ENCODE data around the gene LRRC26. TPM values are rescaled to one million over a fixed set of nuclear protein-coding genes. Genes with fewer than 3 reads are reported as not detected.

The LRRC26 gene
- total RNA-seq, 1 experiment from 2014 or later: 0.12 TPM

DNA sequence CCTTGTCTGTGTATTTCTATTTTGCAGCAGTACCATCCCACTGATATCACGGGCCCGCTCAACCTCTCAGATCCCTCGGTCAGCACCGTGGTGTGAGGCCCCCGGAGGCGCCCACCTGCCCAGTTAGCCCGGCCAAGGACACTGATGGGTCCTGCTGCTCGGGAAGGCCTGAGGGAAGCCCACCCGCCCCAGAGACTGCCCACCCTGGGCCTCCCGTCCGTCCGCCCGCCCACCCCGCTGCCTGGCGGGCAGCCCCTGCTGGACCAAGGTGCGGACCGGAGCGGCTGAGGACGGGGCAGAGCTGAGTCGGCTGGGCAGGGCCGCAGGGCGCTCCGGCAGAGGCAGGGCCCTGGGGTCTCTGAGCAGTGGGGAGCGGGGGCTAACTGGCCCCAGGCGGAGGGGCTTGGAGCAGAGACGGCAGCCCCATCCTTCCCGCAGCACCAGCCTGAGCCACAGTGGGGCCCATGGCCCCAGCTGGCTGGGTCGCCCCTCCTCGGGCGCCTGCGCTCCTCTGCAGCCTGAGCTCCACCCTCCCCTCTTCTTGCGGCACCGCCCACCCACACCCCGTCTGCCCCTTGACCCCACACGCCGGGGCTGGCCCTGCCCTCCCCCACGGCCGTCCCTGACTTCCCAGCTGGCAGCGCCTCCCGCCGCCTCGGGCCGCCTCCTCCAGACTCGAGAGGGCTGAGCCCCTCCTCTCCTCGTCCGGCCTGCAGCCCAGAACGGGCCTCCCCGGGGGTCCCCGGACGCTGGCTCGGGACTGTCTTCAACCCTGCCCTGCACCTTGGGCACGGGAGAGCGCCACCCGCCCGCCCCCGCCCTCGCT is 1.9 kb downstream of the LRRC26 start:
- no peak for DNase-seq (ENCODE audit: low spot score)

DNA sequence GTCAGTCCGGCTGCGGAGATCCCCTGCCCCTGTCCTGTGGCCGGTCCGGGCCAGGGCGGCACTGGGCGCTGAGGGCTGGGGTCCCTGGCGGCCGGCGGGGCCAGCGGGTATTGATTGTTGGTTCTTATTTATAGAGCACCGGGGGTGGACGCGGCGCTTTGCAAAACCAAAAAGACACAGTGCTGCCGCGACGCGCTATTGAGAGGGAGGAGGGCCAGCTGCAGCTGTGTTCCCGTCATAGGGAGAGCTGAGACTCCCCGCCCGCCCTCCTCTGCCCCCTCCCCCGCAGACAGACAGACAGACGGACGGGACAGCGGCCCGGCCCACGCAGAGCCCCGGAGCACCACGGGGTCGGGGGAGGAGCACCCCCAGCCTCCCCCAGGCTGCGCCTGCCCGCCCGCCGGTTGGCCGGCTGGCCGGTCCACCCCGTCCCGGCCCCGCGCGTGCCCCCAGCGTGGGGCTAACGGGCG is 2.5 kb downstream of the LRRC26 start:
- DNase-seq (ENCODE audit: low spot score): no peak

DNA sequence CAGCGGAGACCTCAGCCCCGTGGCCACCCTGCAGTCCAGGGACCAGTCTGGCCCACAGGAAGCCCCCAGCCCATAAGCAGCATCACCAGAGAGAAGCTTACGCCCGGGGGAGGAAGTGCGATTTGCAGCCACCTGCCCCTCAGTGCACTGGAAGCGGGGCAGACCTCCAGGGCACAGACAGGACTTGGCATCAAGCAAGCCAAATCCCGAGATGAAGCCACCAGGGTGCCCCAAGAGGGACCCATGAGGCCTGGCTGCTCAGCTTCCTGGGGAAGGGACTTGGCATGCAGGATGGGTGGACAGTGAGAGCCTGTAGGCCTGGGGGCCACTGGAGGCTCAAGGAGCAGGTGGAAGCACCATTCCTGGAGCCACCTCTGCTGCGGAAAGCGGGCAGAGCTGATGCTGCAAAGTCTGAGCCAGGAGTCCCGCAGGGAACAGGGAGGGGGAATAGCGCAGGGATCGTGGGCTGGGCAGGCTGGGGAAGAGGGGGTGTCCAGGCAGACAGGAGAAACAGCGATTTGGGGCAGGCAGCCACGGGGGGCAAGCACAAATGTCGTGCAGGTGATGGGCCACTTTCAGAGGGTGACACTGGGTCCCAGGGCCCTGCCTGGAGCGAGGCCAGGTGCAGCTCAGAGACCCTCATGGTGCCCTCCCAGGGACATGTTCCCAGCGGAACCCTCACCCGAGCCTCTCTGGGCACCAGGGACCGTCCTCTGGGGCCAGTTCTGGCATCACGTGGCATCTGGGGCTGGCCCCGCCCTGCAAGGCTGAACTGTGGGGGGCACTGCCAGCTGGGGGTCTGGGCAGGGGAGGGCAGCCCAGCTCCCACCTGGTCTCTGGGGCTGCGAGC is 3.2 kb downstream of the LRRC26 start:
- no peak for DNase-seq (ENCODE audit: low spot score)

DNA sequence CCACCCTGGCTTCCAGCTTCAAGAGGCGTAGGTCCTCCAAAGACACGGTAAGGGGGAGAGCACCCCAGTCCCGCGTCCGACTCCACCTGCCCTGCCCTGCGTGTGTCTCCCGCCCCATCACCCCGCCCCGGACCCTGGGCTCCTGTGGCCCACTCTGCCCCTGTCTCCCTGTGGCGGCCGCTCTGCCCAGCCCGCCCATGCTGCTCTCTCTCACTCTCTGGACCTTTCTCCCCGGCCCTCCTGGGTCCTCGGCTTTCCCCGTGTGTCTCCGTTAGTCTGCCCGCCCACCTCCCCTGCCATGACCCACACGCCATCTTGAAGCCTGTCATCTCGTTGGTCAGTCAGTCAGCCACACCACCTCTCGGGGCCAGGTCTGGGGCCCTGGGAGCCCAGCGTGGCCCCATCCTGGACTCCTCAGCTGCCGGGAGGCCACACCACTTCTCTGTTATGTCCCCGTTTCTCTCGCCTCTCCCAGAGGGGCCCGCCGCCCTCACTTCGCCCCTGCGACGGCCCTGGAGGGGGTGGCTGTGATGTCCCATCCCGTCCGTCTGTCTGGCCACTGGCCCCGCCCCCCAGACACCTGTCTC is 4.5 kb downstream of the LRRC26 start:
- no peak for DNase-seq (ENCODE audit: low spot score)

DNA sequence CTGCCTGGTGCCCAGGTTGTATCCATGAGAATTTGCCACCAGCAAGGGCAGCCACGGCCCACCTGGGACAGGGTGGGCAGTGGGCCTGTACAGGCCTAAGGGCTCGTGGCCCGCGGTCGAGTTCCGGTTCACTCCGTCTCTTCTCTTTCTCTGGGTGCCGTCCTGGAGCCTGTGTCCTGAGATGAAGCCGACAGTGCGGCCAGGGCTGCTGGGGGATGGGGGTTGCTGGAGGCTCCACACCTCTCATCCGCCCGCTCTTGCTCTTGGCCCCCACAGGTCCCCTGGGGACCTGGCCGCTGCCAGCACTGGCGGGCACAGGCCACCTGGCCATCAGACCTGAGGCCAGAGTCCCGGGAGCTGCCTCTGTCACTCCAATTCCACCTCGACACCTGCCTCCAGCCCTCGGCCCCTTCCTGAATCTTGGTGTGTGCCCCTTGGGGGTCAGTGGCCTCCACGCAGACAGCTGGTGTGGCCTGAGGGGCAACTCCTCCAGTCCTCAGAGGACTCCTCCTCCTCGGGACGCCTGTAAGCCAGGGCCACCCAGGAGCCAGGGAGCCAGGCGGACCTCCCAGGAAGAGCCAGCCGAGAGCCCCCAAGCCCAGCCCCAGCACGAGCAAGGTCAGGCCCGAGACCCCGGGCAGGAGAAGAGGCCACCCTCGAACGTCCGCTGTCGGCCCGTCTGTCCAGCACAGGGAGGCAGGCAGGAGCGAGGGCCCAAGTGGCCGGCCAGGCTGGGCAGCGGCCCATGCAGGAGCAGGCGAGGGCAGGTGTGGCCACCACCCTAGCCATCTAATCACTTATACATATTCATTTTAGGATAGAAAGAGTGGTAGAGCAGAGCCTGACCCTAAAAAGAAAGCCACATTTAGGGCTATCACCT is 5.2 kb downstream of the LRRC26 start:
- DNase-seq (ENCODE audit: low spot score): no peak

DNA sequence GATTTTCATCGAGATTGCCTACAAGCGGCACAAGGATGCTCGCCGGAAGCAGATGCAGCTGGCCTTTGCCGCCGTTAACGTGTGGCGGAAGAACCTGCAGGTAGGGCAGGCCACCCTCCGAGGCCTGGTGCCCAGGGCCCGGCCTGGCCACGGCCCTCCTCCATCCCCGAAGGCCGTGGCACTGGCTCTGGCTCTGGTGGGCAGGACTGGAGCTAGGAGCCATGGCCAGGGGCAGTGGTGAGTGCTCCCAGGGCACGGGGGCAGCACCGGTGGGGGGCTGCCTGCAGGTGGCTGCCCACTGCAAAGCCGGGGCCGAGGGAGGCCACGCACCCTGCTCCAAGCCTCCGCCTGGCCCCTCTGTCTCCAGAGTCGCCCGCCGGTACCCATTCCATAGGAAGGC is 6.0 kb downstream of the LRRC26 start:
- no peak for DNase-seq (ENCODE audit: low spot score)

DNA sequence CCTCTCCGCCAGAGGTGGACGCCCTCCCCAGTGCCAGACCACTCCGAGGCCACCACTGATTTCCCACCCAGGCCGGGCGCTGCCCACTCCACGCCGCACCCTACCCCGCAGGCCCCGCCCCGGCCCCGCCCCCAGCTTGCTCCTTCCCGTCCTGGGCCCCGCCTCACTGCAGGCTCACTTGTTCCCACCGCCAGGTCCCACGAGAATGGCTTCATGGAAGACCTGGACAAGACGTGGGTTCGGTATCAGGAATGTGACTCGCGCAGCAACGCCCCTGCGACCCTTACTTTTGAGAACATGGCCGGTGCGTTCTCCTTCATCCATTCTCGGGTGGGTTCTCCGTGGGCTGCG is 6.5 kb downstream of the LRRC26 start:
- DNase-seq (ENCODE audit: low spot score): no peak

DNA sequence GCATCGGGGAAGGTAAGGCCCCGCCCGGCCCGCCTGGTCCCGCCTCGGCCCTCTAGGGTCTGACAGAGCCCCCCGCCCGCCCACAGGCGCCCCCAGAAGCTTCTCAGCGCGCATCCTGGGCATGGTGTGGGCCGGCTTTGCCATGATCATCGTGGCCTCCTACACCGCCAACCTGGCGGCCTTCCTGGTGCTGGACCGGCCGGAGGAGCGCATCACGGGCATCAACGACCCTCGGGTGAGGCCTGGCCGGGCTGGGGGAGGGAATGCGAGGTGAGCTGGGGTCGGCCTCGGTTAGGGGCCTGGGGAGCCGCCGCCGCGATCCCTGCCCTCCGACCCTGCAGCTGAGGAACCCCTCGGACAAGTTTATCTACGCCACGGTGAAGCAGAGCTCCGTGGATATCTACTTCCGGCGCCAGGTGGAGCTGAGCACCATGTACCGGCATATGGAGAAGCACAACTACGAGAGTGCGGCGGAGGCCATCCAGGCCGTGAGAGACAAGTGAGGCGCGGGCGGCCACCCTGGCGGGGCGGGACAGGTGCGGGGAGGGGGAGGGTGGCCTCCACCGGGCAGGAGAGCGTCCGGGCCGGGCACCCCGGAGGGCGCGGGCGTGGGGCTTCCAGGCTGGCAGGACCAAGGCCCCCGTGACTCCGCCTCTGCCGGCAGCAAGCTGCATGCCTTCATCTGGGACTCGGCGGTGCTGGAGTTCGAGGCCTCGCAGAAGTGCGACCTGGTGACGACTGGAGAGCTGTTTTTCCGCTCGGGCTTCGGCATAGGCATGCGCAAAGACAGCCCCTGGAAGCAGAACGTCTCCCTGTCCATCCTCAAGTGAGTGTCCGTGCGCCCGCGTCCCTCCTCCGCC is 7.1 kb downstream of the LRRC26 start:
- DNase-seq (ENCODE audit: low spot score): no peak

DNA sequence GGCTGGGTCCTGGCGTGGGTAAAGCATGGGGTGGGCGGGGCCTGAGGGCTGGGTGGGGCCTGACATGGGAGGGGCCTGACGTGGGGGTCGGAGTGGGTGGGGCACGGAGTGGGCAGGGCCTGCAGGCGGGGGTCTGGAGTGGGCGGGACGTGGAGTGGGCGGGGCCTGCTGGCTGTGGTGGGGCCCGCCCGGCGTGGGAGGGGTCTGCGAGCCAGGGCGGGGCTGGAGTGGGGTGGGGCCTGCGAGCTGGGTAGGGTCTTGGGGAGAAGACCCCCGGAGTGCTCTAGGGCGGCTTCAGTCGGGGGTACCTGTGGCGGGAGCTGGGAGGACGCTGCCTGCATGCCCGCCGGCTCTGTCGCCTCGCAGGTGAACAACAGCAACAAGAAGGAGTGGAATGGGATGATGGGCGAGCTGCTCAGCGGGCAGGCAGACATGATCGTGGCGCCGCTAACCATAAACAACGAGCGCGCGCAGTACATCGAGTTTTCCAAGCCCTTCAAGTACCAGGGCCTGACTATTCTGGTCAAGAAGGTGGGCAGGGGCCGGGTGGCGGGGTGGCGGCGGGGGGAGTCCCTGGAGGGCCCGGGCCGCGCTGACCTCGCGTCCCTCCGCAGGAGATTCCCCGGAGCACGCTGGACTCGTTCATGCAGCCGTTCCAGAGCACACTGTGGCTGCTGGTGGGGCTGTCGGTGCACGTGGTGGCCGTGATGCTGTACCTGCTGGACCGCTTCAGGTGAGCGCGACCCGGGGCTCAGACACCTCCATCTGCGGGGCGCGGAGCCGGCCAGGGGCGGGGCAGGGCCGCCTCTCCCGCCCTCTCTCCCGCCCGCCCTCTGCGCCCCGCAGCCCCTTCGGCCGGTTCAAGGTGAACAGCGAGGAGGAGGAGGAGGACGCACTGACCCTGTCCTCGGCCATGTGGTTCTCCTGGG is 8.0 kb downstream of the LRRC26 start:
- DNase-seq (ENCODE audit: low spot score): no peak

DNA sequence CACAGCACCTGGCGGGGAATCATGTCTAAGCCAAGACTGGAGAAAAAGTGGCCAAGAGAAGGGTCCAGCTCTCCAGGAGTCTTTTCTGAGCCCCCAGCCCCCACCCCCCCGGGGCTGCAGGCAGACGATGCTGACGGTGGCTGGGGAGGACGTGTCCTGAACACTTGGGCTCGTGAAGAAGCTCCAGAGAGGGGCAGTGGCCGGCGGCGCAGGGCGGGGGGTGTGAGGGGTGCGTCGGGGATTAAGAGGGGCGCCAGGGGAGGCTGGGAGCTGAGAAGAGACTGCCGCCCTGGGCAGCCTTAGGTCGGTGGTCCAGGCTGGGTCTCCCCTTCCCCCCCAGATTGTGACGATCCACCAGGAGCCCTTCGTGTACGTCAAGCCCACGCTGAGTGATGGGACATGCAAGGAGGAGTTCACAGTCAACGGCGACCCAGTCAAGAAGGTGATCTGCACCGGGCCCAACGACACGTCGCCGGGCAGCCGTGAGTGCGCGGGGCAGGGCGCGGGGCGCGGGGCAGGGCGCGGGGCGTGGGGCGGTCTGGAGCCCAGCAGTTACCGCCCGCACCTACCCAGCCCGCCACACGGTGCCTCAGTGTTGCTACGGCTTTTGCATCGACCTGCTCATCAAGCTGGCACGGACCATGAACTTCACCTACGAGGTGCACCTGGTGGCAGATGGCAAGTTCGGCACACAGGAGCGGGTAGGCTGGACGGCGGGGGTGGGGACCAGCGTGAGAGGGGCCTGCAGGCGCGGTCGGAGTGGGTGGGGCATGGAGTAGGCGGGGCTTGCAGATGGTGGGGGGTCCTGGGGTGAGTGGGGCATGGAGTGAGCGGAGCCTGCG is 8.9 kb downstream of the LRRC26 start:
- no peak for DNase-seq (ENCODE audit: low spot score)

DNA sequence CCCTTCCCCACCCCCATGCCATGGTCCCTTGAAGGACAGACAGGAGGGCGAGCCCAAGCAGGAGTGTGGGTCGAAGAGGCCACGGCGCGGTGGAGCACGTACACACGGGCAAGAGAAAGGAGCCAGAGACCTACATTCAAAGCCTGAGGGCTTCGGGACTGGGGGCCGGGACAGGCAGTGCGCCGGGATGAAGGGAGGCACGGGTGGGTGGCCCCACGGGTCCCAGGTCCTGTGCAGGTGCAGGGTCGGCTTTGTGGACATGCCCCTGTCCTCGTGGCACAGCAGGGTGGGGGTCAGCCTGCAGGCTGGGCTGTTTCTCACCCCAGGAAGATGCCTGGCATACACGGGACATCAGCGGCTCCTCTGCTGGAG is 9.8 kb downstream of the LRRC26 start:
- DNase-seq (ENCODE audit: low spot score): no peak

DNA sequence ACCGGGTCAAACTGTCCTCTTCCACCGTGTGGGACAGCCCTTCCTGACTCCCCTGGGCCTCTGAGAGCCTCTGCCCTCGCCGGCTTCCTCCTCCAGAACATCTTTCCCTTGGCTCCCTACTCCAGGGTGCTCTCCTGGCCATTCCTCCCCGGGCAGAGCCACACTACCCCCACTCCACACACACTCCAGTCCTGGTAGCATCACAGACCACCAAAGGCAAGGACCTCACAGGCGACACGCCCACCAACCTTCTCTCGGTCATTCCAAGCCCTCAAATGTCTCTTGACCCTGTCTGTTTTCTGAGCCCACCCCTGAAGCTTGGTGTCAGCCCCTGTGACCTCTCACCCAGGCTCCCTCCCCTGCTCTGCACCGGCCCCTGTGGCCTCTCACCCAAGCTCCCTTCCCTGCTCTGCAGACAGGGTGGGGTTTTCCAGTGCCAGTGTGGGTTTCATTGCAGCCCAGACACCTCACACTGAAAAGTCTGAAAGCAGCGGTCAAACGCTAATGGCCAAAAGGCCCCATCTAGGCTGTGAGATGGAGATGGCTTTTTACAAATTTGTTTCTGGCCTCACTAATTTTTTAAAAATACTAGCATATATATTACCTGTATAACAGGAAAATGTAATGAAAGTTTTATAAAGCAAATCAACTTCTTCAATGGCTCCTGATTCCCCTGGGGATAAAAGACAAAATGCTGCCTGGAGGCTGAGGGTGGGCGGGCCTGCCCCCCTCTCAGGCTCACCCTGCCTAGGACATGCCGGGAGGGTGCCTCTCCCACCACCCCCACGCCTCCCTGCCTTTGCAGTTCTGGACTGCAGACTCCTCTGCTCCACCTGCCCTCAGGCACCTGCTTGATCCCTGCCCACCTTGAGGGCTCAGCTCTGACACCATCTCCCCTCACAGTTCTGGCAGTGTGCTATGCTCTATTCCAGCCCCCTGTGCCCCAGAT is 10.5 kb downstream of the LRRC26 start:
- no peak for DNase-seq (ENCODE audit: low spot score)

DNA sequence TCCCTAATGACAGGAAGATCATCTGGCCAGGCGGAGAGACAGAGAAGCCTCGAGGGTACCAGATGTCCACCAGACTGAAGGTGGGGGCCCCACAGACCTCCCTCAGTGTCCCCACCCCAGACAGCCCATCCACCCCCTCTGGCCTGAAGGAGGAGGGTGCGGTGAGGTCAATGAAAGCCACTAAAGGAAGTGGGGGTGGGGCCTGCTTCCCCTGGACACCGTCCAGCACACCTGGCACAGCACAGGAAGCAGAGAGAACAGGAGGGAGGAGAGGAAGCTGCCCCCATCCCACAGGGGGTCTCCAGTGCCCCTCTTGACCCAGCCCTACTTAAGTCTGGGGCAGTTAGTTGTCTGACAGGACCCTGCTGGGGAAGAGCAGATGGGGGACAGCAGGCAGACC is 11.2 kb downstream of the LRRC26 start:
- no peak for DNase-seq (ENCODE audit: low spot score)

DNA sequence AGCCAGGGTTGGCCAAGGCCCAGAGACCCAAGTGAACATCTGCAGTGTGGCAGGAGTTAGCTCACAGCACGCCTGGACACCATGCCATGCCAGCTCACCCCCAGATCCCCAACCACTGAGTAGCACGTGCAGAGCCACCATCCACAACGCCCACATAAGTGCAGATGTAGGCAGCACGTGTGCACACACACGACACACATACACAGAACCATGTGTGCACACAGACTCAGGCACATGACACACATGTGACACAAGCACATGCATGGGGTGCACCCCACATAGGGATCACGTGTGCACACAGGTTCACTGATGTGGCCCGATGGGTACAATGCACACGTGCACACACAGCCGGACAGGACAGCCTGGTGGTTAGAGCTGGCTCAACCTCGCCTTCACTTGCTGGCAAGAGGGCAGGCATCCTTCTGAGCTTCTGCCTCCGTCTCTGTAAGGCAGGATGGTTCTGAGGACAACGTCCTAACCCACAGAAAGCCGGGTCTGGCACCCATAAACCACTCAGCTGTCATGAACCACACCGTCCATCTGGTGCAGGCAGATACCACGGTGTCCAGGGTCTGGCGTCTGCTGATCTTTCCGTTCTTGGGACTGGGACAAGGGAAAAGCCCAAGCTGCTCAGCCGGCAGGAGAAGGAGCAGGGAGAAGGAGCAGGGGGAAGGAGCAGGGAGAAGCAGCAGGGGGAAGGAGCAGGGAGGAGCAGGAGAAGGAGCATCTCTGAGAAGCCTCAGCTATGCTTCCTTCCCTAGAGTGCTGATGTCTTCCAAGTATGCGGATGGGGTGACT is 12.0 kb downstream of the LRRC26 start:
- no peak for DNase-seq (ENCODE audit: low spot score)

DNA sequence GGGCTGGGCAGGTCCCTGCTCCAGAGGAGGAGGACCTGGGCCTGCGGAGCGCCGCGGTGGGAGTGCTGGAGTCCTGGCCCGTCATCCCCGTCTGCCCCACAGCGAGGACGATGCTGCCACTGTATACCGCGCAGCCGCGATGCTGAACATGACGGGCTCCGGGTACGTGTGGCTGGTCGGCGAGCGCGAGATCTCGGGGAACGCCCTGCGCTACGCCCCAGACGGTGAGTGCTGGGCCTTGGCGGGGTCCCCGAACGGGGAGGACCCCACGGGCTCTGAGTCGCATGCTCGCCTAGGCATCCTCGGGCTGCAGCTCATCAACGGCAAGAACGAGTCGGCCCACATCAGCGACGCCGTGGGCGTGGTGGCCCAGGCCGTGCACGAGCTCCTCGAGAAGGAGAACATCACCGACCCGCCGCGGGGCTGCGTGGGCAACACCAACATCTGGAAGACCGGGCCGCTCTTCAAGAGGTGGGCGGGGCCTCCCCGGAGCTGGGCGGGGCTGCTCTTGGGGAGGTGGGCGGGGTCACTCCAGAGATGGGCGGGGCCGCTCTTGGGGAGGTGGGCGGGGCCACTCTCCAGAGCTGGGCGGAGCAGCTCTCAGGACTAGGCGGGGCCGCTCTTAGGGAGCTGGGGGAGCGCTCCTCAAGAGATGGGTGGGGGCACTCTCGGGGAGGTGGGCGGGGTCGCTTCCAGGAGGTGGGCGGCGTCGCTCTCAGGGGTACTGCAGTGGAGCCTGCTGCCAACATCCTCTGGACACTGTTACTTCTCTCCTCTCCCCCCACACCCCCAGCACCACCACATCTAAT is 13.1 kb downstream of the LRRC26 start:
- no peak for DNase-seq (ENCODE audit: low spot score)

Measured in H4 (cell line).